Choroid plexus epithelial cell (primary cell): Measurements from ENCODE around the gene IER5.

Experiments used
- DNase-seq: peaks from one replicate; pipeline ENCODE4 v3.0.0-alpha.2; 2010; ENCODE audit warnings: low read depth
- H3K4me3 ChIP-seq: 2 replicates; pipeline ENCODE4 v1.5.1; 2011; ENCODE audit warnings: low read depth, mild to moderate bottlenecking, control low read depth, low read length, moderate library complexity
- CTCF ChIP-seq: conservative IDR thresholded peaks from 2 replicates; pipeline ENCODE4 v1.5.1; 2011; ENCODE audit warnings: low read depth, mild to moderate bottlenecking, control low read depth, inconsistent platforms, low read length, moderate library complexity

The IER5 gene

GRCh38 chr1:181128592-181129497 lies 40.3 kb downstream of the IER5 start:
- TF ChIP-seq CTCF: no peak
- DNase-seq: no peak
- H3K4me3 ChIP-seq: no peak overlapping the region

GRCh38 chr1:181129771-181130606 lies 41.5 kb downstream of the IER5 start:
- H3K4me3 ChIP-seq: no peak overlapping the region
- TF ChIP-seq CTCF: no peak
- no peak for DNase-seq

- no peak for TF ChIP-seq CTCF
- DNase-seq: no peak
- no peak overlapping the region for H3K4me3 ChIP-seq
Observed at GRCh38 chr1:181131255-181131941, 42.9 kb downstream of the IER5 start.

- DNase-seq: no peak
- no peak overlapping the region for H3K4me3 ChIP-seq
- no peak for TF ChIP-seq CTCF
Observed at GRCh38 chr1:181133441-181133951, 45.0 kb downstream of the IER5 start.

- no peak overlapping the region for H3K4me3 ChIP-seq
- TF ChIP-seq CTCF: no peak
- no peak for DNase-seq
Observed at GRCh38 chr1:181133969-181134418, 45.5 kb downstream of the IER5 start.

GRCh38 chr1:181134543-181135436 lies 46.3 kb downstream of the IER5 start:
- DNase-seq: peak; percentile 78
- H3K4me3 ChIP-seq: no peak overlapping the region
- TF ChIP-seq CTCF: no peak
